GM23248 (cell line): Measurements from ENCODE around the gene ANKRD11.

ENCODE experiments used
- EZH2 ChIP-seq: fragments of 200-600 bp; sonication (generic); IDR thresholded peaks from 2 replicates; pipeline ENCODE4 v1.6.1; 2018; ENCODE audit warnings: antibody characterized with exemption, mild to moderate bottlenecking; ENCODE audit not compliant: insufficient read depth, poor library complexity, severe bottlenecking
- EZH2phosphoT487 ChIP-seq: fragments of 200-600 bp; sonication (generic); IDR thresholded peaks from 2 replicates; pipeline ENCODE4 v1.6.1; 2018; ENCODE audit warnings: antibody characterized with exemption, moderate library complexity, mild to moderate bottlenecking, low read depth; ENCODE audit not compliant: insufficient read depth

DNA sequence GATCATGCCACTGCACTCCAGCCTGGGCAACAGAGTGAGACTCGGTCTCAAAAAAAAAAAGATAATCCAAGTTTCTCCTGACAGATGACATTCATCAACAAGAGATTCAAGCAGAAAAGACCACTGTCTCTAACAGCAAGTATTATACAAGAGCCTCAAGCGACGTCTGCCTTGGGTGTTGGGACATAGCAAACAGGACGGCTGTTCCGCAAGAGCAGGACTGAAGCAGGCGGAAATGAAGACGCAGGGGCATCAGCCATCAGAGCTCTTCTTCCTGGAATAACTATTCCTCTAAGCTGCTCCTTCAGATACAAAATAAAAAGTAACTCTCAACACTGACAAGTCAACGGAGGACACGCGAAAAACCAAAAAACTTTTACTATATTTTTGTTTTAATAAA is 54.0 kb downstream of the ANKRD11 start:
- no peak for TF ChIP-seq EZH2
- no peak for TF ChIP-seq EZH2phosphoT487
